HEK293 (cell line): Measurements from ENCODE around the gene ARCN1.
A peak's percentile ranks its signal among the peaks of the same experiment; 100 is the strongest.

Source experiments
- PRDM1 ChIP-seq: fragments of 450-650 bp; formaldehyde crosslinking; IDR thresholded peaks from 2 replicates; pipeline ENCODE4; 2016; ENCODE audit warnings: missing biosample characterization, missing genetic modification characterization
- ZFP3 ChIP-seq: fragments of 450-650 bp; formaldehyde crosslinking; IDR thresholded peaks from 2 replicates; pipeline ENCODE4 v1.5.1; 2016; ENCODE audit warnings: low read depth, missing biosample characterization, missing genetic modification characterization
- ZNF274 ChIP-seq, 2 experiments: fragments of 200-500 bp in 1 of 2; fragments of 450-650 bp in 1 of 2; sonication (Bioruptor generic) in 1 of 2; formaldehyde crosslinking in 1 of 2; IDR thresholded peaks; 2 replicates each; pipeline versions ENCODE4 v1.5.1 to v1.6.1; 2014 to 2016; ENCODE audit warnings: borderline replicate concordance in 1 of 2, inconsistent platforms in 1 of 2, low read length in 1 of 2, missing biosample characterization in 1 of 2, missing genetic modification characterization in 1 of 2
- ZNF501 ChIP-seq: fragments of 450-650 bp; formaldehyde crosslinking; IDR thresholded peaks from 2 replicates; pipeline ENCODE4 v1.5.1; 2016; ENCODE audit warnings: missing biosample characterization, missing genetic modification characterization
- TF ChIP-seq, protein P1 (sequence below): fragments of 450-650 bp; formaldehyde crosslinking; IDR thresholded peaks from 2 replicates; pipeline ENCODE4 v1.5.1; 2016; ENCODE audit warnings: missing biosample characterization, missing genetic modification characterization
- TF ChIP-seq, protein P2 (sequence below): fragments of 450-650 bp; formaldehyde crosslinking; IDR thresholded peaks from 2 replicates; pipeline ENCODE4 v1.5.1; 2016; ENCODE audit warnings: missing biosample characterization, missing genetic modification characterization
- TF ChIP-seq, protein P3 (sequence below): fragments of 450-650 bp; formaldehyde crosslinking; IDR thresholded peaks from 2 replicates; pipeline ENCODE4 v1.5.1; 2016; ENCODE audit warnings: missing biosample characterization, missing genetic modification characterization

DNA sequence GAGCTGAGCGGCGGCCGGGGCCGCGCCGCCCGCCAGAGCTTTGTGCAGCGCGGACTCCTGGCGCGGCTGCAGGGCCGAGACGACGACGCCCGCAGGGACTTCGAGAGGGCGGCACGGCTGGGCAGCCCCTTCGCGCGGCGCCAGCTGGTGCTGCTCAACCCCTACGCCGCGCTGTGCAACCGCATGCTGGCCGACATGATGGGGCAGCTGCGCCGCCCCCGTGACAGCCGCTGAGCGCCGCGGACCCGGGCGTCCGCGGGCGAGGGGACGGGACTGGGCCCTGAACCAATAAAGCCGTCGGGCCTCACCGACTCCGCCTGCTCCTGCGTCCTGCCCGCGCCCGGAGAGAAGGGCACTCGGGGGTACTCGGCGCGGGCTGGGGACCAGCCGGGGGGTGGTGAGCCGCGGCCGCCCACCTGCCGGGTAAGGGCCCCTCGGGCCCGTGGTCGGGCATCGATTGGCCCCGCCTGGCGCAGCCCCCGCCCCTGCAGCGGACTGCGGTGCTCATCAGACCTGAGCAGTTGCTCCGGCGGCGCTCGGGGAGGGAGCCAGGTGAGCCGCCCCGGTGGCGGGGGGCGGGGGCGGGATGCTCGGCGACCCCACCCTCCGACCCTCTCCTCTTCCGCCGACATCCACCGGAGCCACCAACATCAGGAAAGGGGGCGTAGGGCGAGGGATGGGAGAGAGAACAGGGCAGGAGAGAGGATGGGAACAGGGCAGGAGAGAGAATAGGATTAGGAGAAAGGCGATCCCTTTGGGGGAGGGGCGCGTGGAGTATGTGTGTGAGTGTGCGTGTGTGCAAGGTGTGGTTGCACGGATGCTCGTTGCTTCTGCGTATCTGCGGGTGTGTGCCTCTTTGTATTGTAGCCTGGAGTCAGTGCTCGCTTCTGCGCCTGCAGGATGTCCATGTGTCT, 41.3 kb upstream of the ARCN1 start, which contains the start of gene TMEM25:
- TF ChIP-seq, protein P1, sequence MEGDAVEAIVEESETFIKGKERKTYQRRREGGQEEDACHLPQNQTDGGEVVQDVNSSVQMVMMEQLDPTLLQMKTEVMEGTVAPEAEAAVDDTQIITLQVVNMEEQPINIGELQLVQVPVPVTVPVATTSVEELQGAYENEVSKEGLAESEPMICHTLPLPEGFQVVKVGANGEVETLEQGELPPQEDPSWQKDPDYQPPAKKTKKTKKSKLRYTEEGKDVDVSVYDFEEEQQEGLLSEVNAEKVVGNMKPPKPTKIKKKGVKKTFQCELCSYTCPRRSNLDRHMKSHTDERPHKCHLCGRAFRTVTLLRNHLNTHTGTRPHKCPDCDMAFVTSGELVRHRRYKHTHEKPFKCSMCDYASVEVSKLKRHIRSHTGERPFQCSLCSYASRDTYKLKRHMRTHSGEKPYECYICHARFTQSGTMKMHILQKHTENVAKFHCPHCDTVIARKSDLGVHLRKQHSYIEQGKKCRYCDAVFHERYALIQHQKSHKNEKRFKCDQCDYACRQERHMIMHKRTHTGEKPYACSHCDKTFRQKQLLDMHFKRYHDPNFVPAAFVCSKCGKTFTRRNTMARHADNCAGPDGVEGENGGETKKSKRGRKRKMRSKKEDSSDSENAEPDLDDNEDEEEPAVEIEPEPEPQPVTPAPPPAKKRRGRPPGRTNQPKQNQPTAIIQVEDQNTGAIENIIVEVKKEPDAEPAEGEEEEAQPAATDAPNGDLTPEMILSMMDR: no peak; the same call in 1 of the 2 replicates
- TF ChIP-seq, protein P2, sequence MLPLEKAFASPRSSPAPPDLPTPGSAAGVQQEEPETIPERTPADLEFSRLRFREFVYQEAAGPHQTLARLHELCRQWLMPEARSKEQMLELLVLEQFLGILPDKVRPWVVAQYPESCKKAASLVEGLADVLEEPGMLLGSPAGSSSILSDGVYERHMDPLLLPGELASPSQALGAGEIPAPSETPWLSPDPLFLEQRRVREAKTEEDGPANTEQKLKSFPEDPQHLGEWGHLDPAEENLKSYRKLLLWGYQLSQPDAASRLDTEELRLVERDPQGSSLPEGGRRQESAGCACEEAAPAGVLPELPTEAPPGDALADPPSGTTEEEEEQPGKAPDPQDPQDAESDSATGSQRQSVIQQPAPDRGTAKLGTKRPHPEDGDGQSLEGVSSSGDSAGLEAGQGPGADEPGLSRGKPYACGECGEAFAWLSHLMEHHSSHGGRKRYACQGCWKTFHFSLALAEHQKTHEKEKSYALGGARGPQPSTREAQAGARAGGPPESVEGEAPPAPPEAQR (tag by site-specific recombination): no peak
- TF ChIP-seq PRDM1 (tag by site-specific recombination): peak; percentile 67; the same call in 1 of the 2 replicates
- 0 out of 2 replicates have a peak, but pooled peaks have one; percentile 60 for TF ChIP-seq ZNF501 (tag by site-specific recombination)
- no peak for TF ChIP-seq ZNF274 (IDR thresholded peaks at IDR 0.05; ENCODE audit: low read length)
- no peak for TF ChIP-seq ZNF274 (tag by site-specific recombination; IDR thresholded peaks at IDR 0.05; ENCODE audit: borderline replicate concordance)
- TF ChIP-seq, protein P3, sequence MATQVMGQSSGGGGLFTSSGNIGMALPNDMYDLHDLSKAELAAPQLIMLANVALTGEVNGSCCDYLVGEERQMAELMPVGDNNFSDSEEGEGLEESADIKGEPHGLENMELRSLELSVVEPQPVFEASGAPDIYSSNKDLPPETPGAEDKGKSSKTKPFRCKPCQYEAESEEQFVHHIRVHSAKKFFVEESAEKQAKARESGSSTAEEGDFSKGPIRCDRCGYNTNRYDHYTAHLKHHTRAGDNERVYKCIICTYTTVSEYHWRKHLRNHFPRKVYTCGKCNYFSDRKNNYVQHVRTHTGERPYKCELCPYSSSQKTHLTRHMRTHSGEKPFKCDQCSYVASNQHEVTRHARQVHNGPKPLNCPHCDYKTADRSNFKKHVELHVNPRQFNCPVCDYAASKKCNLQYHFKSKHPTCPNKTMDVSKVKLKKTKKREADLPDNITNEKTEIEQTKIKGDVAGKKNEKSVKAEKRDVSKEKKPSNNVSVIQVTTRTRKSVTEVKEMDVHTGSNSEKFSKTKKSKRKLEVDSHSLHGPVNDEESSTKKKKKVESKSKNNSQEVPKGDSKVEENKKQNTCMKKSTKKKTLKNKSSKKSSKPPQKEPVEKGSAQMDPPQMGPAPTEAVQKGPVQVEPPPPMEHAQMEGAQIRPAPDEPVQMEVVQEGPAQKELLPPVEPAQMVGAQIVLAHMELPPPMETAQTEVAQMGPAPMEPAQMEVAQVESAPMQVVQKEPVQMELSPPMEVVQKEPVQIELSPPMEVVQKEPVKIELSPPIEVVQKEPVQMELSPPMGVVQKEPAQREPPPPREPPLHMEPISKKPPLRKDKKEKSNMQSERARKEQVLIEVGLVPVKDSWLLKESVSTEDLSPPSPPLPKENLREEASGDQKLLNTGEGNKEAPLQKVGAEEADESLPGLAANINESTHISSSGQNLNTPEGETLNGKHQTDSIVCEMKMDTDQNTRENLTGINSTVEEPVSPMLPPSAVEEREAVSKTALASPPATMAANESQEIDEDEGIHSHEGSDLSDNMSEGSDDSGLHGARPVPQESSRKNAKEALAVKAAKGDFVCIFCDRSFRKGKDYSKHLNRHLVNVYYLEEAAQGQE: no peak
- peak; percentile 38; the same call in 1 of the 2 replicates for TF ChIP-seq ZFP3
